Measurements from ENCODE around the gene PLK5. TPM values are rescaled to one million over a fixed set of nuclear protein-coding genes. Genes with fewer than 3 reads are reported as not detected.

The PLK5 gene
- total and polyA plus RNA-seq, 4 donors: 0.03 TPM; not detected in 3

- Histone ChIP-seq H3K27me3 (ENCODE audit: control insufficient read depth in 4 of 4, insufficient read depth in 4 of 4, low read length in 3 of 4) (peaks cover 0 to 26% (median 7%) of the 10 kb centered on the region in 4 donors), H3K4me1 (ENCODE audit: control insufficient read depth in 4 of 4, insufficient read depth in 4 of 4, low read length in 3 of 4) (peaks cover 0 to 5% (median 2%) of the 10 kb centered on the region in 4 donors), H3K9ac (ENCODE audit: low read depth in 1 of 2, low read length in 2 of 2) (no peak overlapping the region), H3K27ac (ENCODE audit: low read depth in 1 of 2, low read length in 2 of 2) (no peak overlapping the region), H3K4me3 (ENCODE audit: low read depth in 1 of 3, low read length in 3 of 3) (no peak overlapping the region), H3K36me3 (ENCODE audit: control insufficient read depth in 4 of 4, insufficient read depth in 3 of 4, low read depth in 1 of 4, low read length in 3 of 4) (no peaks in the 10 kb centered on the region), H3K9me3 (ENCODE audit: control insufficient read depth in 4 of 4, low read length in 3 of 4) (no peaks in the 10 kb centered on the region)
- WGBS: 80% methylated on average over 27 of the region's 27 CpGs
- DNase-seq (ENCODE audit: low spot score): no peak
- TF ChIP-seq HNF4G (IDR thresholded peaks at IDR 0.05) (no peak), FOXA2 (IDR thresholded peaks at IDR 0.05) (no peak), TAF1 (conservative IDR thresholded peaks at IDR 0.05) (no peak)
These were observed 3.9 kb downstream of the PLK5 start for GRCh38 chr19:1527650-1528309.

GRCh38 chr19:1528596-1529429, 4.9 kb downstream of the PLK5 start:
- TF ChIP-seq MAX (IDR thresholded peaks at IDR 0.05) (no peak), HNF4G (IDR thresholded peaks at IDR 0.05) (no peak)
- TF ChIP-seq, protein P1, sequence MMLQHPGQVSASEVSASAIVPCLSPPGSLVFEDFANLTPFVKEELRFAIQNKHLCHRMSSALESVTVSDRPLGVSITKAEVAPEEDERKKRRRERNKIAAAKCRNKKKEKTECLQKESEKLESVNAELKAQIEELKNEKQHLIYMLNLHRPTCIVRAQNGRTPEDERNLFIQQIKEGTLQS (IDR thresholded peaks at IDR 0.05): no peak

GRCh38 chr19:1529430-1529816, 5.5 kb downstream of the PLK5 start:
- DNase-seq (ENCODE audit: low spot score): no peak
- H3K27me3 ChIP-seq (ENCODE audit: control insufficient read depth in 4 of 4, insufficient read depth in 4 of 4, low read length in 3 of 4): peaks cover 0 to 14% (median 4%) of the 10 kb centered on the region in 4 donors
- no peaks in the 10 kb centered on the region for H3K9me3 ChIP-seq (ENCODE audit: control insufficient read depth in 4 of 4, low read length in 3 of 4)
- TF ChIP-seq TAF1 (conservative IDR thresholded peaks at IDR 0.05): no peak
- no peak for TF ChIP-seq CTCF (IDR thresholded peaks at IDR 0.05; ENCODE audit: low read depth, low read length, missing input control)
- TF ChIP-seq MAX (IDR thresholded peaks at IDR 0.05): no peak
- no peak for TF ChIP-seq RXRA (IDR thresholded peaks at IDR 0.05)
- TF ChIP-seq ZBTB33 (IDR thresholded peaks at IDR 0.05): no peak
- no peak for TF ChIP-seq FOXA1 (IDR thresholded peaks at IDR 0.05)
- TF ChIP-seq SP1 (IDR thresholded peaks at IDR 0.05): no peak
- TF ChIP-seq RAD21 (IDR thresholded peaks at IDR 0.05): no peak
- TF ChIP-seq, protein P2, sequence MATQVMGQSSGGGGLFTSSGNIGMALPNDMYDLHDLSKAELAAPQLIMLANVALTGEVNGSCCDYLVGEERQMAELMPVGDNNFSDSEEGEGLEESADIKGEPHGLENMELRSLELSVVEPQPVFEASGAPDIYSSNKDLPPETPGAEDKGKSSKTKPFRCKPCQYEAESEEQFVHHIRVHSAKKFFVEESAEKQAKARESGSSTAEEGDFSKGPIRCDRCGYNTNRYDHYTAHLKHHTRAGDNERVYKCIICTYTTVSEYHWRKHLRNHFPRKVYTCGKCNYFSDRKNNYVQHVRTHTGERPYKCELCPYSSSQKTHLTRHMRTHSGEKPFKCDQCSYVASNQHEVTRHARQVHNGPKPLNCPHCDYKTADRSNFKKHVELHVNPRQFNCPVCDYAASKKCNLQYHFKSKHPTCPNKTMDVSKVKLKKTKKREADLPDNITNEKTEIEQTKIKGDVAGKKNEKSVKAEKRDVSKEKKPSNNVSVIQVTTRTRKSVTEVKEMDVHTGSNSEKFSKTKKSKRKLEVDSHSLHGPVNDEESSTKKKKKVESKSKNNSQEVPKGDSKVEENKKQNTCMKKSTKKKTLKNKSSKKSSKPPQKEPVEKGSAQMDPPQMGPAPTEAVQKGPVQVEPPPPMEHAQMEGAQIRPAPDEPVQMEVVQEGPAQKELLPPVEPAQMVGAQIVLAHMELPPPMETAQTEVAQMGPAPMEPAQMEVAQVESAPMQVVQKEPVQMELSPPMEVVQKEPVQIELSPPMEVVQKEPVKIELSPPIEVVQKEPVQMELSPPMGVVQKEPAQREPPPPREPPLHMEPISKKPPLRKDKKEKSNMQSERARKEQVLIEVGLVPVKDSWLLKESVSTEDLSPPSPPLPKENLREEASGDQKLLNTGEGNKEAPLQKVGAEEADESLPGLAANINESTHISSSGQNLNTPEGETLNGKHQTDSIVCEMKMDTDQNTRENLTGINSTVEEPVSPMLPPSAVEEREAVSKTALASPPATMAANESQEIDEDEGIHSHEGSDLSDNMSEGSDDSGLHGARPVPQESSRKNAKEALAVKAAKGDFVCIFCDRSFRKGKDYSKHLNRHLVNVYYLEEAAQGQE (IDR thresholded peaks at IDR 0.05): no peak
- no peak for TF ChIP-seq HNF4A (conservative IDR thresholded peaks at IDR 0.05)
- TF ChIP-seq YY1 (IDR thresholded peaks at IDR 0.05): no peak
- TF ChIP-seq JUND (IDR thresholded peaks at IDR 0.05): no peak
- TF ChIP-seq FOXA2 (IDR thresholded peaks at IDR 0.05): no peak
- WGBS: 75% methylated on average over 16 of the region's 16 CpGs
- no peak overlapping the region for H3K4me3 ChIP-seq (ENCODE audit: low read depth in 1 of 3, low read length in 3 of 3)
- no peaks in the 10 kb centered on the region for H3K4me1 ChIP-seq (ENCODE audit: control insufficient read depth in 4 of 4, insufficient read depth in 4 of 4, low read length in 3 of 4)
- no peak overlapping the region for H3K27ac ChIP-seq (ENCODE audit: low read depth in 1 of 2, low read length in 2 of 2)
- H3K36me3 ChIP-seq (ENCODE audit: control insufficient read depth in 4 of 4, insufficient read depth in 3 of 4, low read depth in 1 of 4, low read length in 3 of 4): no peaks in the 10 kb centered on the region
- H3K9ac ChIP-seq (ENCODE audit: low read depth in 1 of 2, low read length in 2 of 2): no peak overlapping the region

More at GRCh38 chr19:1528596-1529429, 4.9 kb downstream of the PLK5 start:
- 78% methylated on average over 23 of the region's 23 CpGs for WGBS
- H3K27me3 ChIP-seq (ENCODE audit: control insufficient read depth in 4 of 4, insufficient read depth in 4 of 4, low read length in 3 of 4): peaks cover 0 to 20% (median 5%) of the 10 kb centered on the region in 4 donors
- peaks cover 0 to 5% (median 2%) of the 10 kb centered on the region in 4 donors for H3K4me1 ChIP-seq (ENCODE audit: control insufficient read depth in 4 of 4, insufficient read depth in 4 of 4, low read length in 3 of 4)
- H3K36me3 ChIP-seq (ENCODE audit: control insufficient read depth in 4 of 4, insufficient read depth in 3 of 4, low read depth in 1 of 4, low read length in 3 of 4): no peaks in the 10 kb centered on the region
- no peaks in the 10 kb centered on the region for H3K9me3 ChIP-seq (ENCODE audit: control insufficient read depth in 4 of 4, low read length in 3 of 4)
- no peak overlapping the region for H3K27ac ChIP-seq (ENCODE audit: low read depth in 1 of 2, low read length in 2 of 2)
- DNase-seq (ENCODE audit: low spot score): no peak
- H3K4me3 ChIP-seq (ENCODE audit: low read depth in 1 of 3, low read length in 3 of 3): no peak overlapping the region
- no peak overlapping the region for H3K9ac ChIP-seq (ENCODE audit: low read depth in 1 of 2, low read length in 2 of 2)
